Femur (tissue), 1 donor: ENCODE measurements around the gene CPA3.

Experiments
- DNase-seq: peaks from one replicate; pipeline ENCODE4 v3.0.0-alpha.2; 2017

CPA3 gene

DNA sequence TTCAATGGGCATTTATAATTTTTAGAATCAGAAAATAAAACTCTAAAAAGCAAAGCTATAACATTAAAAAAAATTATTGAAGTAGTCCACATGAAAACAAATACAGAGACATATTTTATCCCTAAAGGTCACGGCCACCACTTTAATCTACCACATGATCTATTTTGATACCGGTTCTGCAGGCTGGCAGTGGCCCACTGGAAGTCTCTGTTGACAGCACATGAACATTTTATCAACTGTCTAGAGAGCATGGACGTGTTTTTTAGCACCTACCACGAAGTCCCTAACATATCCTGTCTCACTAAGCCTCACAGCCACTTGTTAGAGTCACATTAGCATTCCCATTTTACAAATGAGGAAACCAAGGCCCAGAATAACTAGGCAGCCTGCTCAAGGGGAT is 1.8 kb upstream of the CPA3 start:
- no peak for DNase-seq

- DNase-seq, result no peak
Measured at GRCh38 chr3:148863814-148864213, 1.3 kb upstream of the CPA3 start.

DNA sequence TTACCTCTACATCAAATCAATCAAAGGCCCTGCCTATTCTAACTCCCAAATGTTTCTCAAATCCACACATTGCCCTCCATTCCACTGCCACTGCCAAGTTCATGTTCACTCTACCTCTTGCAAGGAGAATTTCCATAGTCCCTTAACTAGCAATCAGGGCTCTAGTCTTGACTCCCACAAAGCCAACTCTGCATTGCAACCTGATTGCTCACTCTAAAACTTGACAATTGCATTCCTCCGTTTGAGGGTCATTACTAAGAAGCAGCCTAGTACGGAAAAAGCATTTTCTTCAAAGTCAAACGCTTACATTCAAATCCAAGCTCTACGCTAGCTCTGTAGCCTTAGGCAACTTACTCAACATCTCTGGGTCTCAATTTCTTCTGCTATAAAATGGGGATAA is 1.2 kb downstream of the CPA3 start:
- no peak for DNase-seq

DNA sequence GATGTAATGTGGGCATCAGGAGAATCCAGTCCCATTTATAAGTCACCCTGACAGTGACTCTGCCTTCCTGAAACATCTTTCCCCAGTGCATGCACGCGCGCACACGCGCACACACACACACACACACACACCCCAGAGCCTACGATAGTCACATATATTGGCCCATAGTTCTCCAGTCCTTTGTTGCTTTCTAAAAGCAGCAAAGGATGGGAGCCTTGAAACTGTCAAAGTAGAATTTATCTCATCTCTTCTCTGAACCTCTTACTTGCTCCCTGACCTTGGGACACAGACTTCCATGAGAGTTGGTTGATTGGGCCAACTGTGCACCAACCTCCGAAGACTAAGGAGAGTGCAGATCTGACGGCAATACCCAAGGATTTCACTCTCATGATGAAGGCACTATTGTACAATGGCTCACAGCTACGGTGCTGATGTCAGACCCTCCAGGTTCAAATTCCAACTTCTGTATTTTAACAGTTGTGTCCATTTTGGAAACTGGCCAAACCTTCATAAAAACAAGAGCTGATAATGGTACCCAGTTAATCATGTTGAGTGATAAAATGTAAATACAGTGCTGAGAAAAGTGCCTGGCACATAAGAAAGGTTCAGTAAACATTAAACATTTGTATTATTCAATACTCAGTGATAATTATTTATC is 8.3 kb downstream of the CPA3 start:
- no peak for DNase-seq

- DNase-seq, result no peak
Measured at GRCh38 chr3:148873977-148874376, 8.9 kb downstream of the CPA3 start.

DNA sequence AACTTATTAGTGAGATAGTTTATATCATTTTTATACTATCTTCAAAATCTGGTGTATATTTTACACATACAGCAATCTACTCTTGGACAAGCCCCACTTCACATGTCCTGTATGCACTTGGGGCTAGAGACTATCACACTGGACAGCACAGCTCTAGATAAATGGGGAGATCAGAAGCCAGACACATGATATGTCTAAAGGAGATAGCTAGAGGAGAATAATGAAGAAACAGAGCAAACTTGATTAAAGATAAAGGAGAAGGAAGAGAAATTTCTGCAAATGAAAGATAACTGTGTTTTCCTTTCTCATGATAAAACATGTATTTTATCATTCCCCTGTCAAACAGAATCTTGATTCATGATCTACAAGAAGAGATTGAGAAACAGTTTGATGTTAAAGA is 13.0 kb downstream of the CPA3 start:
- DNase-seq, result no peak

- no peak for DNase-seq
Measured at GRCh38 chr3:148879256-148879655, 14.2 kb downstream of the CPA3 start.

GRCh38 chr3:148880681-148881080 is 15.6 kb downstream of the CPA3 start:
- no peak for DNase-seq

GRCh38 chr3:148881286-148881685 is 16.2 kb downstream of the CPA3 start:
- no peak for DNase-seq

DNA sequence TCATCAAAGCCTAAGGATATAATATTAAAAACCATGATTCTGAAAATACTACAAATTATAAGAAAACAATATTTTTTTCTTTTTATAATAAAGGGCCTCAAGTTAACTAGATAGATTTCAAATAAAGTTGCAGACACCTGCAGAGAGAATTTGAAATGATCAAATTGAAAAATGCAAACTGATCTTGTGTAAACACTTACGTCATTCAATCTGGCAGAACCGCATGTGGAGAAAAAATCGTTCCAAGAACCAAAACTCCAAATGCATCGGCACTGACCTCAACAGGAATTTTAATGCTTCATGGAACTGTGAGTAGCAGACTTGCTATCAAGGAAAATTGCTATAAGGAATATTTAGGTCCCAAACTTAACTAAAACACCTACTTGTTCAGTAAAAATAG is 17.2 kb downstream of the CPA3 start:
- peak; percentile 21 for DNase-seq

- DNase-seq, result no peak
Measured at GRCh38 chr3:148883163-148883562, 18.1 kb downstream of the CPA3 start.

DNA sequence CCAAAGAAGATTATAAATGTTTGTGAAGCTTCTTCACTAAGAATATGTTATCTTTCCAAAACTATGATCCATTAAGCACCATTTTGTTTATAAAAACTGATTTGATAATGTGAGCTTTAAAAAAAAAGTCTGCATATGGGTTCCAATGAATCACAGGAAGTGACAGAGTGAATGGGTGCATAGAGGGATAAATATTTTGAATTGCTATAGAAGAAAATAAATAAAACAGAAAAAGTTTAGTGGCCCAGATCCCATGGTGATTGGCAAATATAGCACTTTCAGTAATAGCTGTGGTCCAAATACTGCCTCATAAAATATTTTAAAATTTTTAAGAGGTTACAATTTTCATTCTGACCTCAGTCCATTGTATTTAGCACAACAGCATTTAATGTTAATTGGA is 19.2 kb downstream of the CPA3 start:
- no peak for DNase-seq

GRCh38 chr3:148889828-148890227 is 24.7 kb downstream of the CPA3 start:
- no peak for DNase-seq

- no peak for DNase-seq
Measured at GRCh38 chr3:148896062-148896461, 31.0 kb downstream of the CPA3 start.

DNA sequence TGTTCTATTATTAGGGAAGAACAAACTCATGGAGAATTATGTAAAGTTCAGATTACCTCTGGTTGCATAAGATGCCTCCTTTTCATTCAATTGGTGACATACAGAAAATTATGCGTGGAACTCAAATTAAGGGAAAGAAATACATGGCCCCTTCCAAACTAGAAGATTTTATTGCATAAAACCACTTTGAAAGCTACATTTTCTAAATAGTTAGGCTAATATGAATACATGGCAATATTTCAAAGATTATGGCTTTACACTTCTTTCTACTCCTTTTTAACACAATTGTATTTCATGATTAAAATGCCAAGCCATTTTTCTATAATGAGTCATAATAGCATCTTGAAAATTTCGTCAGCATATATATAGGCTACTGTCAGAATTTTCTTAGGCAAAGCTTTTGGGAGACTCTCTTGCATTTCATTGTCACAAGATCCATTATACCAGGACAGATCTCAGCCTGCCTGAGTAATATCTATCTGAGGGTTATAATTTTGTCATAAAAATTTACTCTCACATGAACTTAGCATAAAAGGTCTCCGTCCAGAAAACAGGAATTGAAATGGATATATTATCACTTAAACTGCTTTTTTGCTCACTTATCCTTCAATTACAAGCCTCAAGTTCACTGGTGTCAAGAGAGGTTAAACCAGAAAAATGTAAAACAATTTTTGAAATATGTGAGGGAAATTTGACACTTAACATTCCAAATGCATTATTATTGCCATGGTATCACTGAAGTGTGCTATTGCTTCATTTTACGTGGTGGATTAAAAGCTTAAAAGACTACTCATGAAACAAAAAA is 37.1 kb downstream of the CPA3 start:
- DNase-seq, result no peak

DNA sequence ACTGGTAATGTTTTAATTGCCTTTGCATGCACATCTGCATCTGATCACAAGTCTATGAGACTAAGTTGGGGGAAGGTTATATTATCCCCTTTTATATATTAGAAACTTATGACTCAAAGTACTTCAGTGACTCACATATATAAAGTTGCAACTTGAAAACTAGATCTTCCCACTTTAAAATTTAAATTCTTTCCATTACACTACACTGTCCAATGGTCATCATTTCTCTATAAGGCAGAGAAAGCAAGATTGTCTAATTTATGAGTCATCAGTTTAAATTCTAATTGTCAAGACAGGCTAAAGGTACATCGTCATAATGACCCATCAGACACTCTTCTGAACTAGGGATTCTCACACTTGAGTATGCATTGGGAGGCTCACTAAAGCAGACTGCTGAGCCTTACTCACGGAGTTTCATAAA is 37.9 kb downstream of the CPA3 start:
- no peak for DNase-seq

GRCh38 chr3:148903941-148904340 is 38.8 kb downstream of the CPA3 start:
- DNase-seq, result no peak

DNA sequence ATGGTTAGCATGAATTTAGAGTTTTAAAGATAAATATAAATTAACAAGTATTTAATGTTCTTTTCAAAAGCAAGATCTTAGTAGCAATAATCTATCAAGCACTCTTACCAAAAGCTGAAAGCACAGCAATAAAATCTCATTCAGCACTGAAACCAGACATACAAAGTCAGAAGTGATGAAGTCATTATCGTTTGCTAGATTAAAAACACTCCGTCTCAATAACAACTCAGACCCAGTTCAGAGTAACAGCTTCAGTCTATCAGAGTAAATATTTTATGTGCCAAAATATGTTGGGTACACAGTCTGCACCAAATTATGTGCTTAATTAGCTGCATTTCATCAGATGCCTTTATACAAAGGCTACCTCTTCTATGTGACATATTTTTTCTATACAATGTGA is 41.6 kb downstream of the CPA3 start:
- DNase-seq, result no peak

DNA sequence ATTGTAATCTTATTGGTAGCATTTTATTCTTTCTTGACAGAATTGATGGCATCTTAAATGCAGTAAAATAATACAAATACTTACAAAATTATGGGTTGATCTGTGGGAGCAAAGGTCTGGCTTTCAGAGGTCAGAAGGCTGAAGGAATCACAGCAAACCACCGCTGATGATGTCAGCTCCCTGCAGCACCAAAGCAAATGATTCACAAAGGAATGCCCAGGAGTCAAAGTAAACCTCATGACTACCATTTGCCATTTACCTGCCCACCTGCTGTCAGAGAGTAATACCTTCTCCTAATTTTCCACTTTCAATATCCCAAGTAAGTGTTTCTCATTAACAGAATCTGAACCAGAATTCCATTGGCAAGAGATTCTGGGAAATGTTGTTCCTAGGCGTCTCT is 46.1 kb downstream of the CPA3 start:
- DNase-seq, result no peak

DNA sequence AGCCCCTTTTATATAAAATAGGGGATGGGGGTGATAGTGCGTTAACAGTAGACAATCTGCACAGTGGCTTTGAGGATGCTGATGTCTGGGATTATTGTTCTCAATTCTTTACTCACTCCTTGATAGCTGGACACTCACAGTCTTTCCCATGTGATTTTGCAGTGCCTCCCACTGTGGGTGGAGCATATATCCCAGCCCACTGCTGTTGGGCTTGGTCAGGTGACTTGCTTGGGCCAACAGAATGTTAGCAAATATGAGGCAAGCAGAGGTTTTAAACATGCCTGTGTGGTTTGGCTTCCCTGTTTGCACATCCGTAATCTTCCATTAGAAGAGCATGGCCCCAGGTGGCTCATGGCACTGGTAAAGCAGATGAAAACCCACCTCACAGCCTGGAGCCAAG is 46.5 kb downstream of the CPA3 start:
- no peak for DNase-seq

GRCh38 chr3:148914936-148915690 is 50.0 kb downstream of the CPA3 start:
- no peak for DNase-seq

- DNase-seq, result no peak
Measured at GRCh38 chr3:148916132-148916531, 51.0 kb downstream of the CPA3 start.

DNA sequence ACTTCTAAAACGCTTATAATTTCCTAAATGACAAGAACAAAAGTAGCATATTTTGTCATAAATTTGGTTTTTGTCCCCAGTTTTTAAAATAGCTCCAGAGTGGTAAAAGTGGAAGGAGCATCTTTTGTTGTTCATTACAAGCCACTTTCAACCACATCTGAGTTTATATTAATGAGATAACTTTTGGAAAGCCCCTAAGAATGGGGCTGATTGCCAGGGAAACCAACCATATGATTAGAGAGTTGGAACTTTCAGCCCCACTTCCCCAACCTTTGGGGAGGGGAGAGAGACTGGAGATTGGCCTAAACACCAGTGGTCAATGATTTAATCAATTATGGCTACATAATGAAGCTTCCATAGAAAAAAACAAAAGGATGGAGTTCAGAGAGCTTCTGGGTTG is 57.4 kb downstream of the CPA3 start:
- DNase-seq, result no peak

GRCh38 chr3:148923592-148923991 is 58.5 kb downstream of the CPA3 start:
- no peak for DNase-seq
